Midbrain (tissue), 1 donor: Measurements from ENCODE around the gene PCGF6.
"Not testable (repeated sequence)": the region's sequence is repeated elsewhere in the genome, so short reads cannot be mapped to it uniquely, and the experiment has no call there.

Source experiments
- DNase-seq: peaks from one replicate; lab custom pipeline; 2025; lab: John Stamatoyannopoulos, UW

Gene PCGF6

GRCh38 chr10:103350517-103351260 lies at the start of gene PCGF6:
Gene PCGF6 (minus strand): TSS chr10:103351140. CDS start chr10:103351066, 74 bp downstream.
- peak; percentile 85 for DNase-seq

GRCh38 chr10:103397191-103397825 lies 46.4 kb upstream of the PCGF6 start:
- no peak for DNase-seq

- DNase-seq = no peak
These were observed 45.8 kb upstream of the PCGF6 start for GRCh38 chr10:103396789-103397087.

- peak; percentile 98 for DNase-seq
These were observed 45.3 kb upstream of the PCGF6 start, which contains the start of the genes ATP5MK and PDCD11 for GRCh38 chr10:103396067-103396788. Gene ATP5MK (minus strand): TSS chr10:103396475. CDS start chr10:103392457, 4,018 bp downstream. Gene PDCD11 (plus strand): TSS chr10:103396626. CDS start chr10:103398427, 1,801 bp downstream.

- no peak for DNase-seq
These were observed 44.8 kb upstream of the PCGF6 start for GRCh38 chr10:103395754-103396066.

GRCh38 chr10:103394180-103394579 lies 43.2 kb upstream of the PCGF6 start:
- DNase-seq = no peak

- no peak for DNase-seq
These were observed 31.8 kb upstream of the PCGF6 start for GRCh38 chr10:103382769-103383168.

- no peak for DNase-seq
These were observed 23.3 kb upstream of the PCGF6 start for GRCh38 chr10:103374263-103374662.

GRCh38 chr10:103373544-103373943 lies 22.6 kb upstream of the PCGF6 start:
- no peak for DNase-seq

GRCh38 chr10:103367782-103368518 lies 17.0 kb upstream of the PCGF6 start, which contains the start of gene TAF5:
Gene TAF5 (plus strand): TSS chr10:103367976. CDS start chr10:103367990, 14 bp downstream.
- peak; percentile 96 for DNase-seq

- DNase-seq = no peak
These were observed 16.4 kb upstream of the PCGF6 start for GRCh38 chr10:103367379-103367781.

GRCh38 chr10:103360791-103361190 lies 9.9 kb upstream of the PCGF6 start:
- DNase-seq = not testable (repeated sequence)

- not testable (repeated sequence) for DNase-seq
These were observed 8.6 kb upstream of the PCGF6 start for GRCh38 chr10:103359493-103359892.

- DNase-seq = no peak
These were observed 5.1 kb upstream of the PCGF6 start for GRCh38 chr10:103355906-103356599.

GRCh38 chr10:103354567-103354966 lies 3.6 kb upstream of the PCGF6 start:
- DNase-seq = not testable (repeated sequence)

GRCh38 chr10:103353281-103353680 lies 2.3 kb upstream of the PCGF6 start:
- DNase-seq = no peak

- DNase-seq = no peak
These were observed 794 bp downstream of the PCGF6 start for GRCh38 chr10:103350175-103350516.

GRCh38 chr10:103336370-103336769 lies 14.6 kb downstream of the PCGF6 start:
- DNase-seq = no peak

GRCh38 chr10:103334567-103334966 lies 16.4 kb downstream of the PCGF6 start:
- DNase-seq = no peak

GRCh38 chr10:103333934-103334520 lies 16.9 kb downstream of the PCGF6 start:
- DNase-seq = peak; percentile 26

GRCh38 chr10:103327906-103328305 lies 23.0 kb downstream of the PCGF6 start:
- no peak for DNase-seq
